HG03095 (cell line): ENCODE measurements around the gene CHIT1.
A peak's percentile ranks its signal among the peaks of the same experiment; 100 is the strongest.

Experiments
- ATAC-seq: cut with Tn5 transposase; IDR thresholded peaks from one replicate; pipeline ENCODE4 v1.9.1; 2021; ENCODE audit warnings: moderate library complexity; ENCODE audit not compliant: unreplicated experiment

The CHIT1 gene

DNA sequence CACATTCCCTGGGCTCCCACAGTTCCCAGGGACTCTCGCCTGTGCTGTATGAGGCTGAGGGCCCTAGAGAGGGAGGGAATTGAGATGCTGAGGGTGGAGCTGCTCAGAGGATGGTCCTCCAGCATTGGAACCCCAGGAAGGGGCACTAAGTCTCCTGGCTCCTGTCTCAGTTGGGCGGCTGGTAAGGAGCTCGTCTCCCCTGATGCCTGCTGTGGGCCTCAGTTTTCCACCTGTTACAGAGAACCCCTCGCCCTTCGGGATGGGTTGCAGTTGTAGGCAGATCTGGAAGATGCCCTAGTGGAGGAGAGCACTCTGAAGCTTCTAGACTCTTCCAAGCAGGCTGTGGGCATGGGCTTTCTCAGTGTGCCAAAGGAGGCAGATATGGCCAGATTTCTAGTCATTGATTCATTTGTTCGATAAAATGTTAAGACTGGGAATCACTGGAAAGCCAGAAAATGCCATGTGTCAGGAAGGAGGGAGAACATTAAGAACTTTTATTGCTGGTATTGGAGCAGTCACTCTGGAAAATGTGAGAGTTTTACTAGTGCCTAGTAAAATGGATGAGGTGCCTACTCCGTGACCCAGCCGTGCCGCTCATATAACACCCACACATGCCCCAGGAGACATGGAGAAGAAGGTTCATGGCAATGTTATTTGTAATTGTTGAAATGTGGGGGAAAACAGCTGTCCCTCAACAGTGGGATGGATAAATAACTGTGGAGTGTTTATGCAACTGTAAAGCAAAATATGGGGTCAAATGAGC lies 53.0 kb downstream of the CHIT1 start:
- no peak for ATAC-seq

DNA sequence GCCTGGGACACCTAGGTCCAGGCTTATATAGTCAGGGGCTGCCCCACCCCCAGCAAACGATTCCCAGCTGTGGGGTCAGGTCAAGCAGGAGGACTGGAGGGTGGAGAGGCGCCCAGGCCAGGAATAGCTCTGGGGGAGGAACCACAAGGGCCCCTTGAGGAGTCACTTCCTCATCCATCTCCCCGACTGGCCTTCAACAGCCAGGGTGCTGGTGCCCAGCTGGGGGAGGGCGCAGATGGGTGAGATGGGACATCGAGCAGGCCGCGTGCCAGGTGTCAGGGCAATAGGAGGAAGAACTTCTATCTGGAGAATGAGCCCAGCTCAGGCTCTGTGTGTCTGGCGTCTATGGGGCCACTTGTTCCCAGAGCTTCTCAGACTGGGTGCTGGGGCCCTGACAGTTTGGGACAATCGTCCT lies 53.6 kb downstream of the CHIT1 start:
- no peak for ATAC-seq

DNA sequence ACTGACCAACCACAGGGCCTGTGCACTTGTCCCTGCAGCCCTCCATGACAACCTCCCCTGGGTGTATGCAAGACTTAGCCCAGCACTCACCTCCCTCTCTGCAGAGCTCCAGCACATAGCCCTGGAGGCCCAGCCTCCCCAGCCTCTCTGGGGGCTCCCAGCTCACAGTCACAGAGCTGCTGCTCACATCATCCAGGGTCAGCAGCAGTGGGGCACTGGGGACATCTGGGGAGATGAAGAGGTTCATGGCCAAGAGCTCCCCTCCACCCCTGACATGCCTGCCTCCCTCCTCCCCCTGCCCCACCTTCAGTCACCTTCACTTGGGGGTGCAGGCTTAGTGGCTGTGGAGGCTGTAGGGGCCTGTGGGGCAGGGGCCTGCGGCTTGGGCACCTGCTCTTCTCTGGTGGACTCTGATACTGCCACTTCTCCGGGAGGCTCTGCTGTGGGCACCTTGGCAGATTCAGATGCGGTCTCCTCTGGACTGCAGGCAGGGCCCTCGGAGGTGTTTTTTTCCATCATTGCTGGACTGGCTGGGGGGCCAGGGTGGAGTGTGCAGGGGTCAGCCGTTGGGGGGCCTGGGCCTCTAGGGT lies 54.1 kb downstream of the CHIT1 start, which contains the start of gene MYBPH:
Gene MYBPH (minus strand): TSS at position 590 of the 590 bp plus-strand sequence. CDS start 71 bp downstream, at position 519.
- no peak for ATAC-seq

DNA sequence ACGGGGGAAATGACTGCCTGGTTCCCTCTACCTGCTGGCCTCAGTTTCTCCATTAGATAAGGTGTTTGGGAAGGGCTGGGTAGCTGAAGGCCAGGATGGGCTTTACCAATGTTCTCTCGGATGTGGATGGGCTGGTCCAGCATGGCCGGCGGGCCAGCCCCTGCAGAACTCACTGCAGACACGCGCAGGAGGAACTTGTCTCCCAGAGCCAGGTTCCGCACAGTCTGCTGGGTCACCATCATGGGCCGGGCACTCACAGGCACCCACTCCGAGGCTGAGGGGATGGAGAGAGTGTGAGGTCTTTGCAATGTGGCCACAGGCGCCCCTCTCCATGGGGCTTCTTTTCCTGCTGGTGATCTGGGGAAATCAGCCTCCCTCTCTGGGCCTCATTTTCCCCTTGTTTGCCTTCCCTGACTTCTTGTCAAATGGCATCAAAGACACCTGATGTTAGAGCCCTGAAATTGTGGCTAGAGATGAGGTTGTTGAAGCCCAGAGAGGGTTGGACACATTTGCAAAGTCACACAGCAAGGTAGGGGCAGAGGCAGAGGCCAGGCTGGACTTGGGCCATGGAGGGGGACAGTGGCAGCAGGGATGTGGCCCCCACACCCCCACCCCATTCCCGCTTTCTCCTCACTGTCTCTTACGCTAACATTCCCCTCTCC lies 55.0 kb downstream of the CHIT1 start:
- ATAC-seq: no peak

DNA sequence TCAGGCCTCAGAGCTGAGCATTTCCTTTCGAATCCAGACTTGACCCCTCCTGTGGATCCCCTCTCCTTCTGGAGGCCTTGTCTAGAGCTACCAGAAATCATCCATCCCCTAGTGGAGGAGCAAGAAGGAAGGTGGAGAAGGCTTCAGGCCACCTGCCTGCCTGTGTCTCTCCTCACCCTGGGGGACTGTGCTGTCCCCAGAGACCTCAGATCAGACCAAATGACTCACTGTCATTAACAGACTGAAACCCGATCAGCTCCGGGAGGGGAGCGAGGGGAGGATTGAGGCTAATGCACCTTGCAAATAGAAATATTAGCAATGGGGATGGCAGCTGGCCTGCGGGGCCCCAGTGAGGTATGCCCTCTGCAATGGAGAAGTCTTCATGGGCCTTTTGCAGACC lies 55.9 kb downstream of the CHIT1 start:
- peak; percentile 94 for ATAC-seq

DNA sequence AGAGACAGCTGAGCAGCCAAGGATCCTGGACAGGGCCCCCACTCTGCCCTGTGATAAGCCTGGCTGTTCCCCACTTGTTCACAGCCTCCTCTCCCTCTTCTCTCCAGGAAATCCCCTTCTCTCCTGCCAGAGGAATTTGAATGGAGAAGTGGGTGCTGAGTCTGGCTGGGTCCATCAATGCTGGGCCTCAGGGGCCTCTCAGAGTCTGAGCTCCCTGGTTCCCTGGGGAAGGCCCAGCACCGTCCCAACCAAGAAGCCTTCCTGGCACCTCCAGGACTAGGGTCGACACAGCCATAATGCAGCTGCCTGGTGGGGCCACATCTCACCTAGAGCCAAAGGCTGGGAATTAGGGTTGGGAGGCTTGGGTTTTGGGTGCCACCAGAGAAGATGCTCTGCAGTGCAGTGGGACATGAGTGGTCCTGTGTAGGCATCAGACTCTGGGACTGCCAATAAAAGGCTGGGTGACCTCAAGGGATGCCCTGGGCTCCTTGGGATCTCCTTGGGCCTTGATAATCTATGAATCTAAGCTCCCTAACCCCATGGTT lies 56.4 kb downstream of the CHIT1 start:
- ATAC-seq: no peak

DNA sequence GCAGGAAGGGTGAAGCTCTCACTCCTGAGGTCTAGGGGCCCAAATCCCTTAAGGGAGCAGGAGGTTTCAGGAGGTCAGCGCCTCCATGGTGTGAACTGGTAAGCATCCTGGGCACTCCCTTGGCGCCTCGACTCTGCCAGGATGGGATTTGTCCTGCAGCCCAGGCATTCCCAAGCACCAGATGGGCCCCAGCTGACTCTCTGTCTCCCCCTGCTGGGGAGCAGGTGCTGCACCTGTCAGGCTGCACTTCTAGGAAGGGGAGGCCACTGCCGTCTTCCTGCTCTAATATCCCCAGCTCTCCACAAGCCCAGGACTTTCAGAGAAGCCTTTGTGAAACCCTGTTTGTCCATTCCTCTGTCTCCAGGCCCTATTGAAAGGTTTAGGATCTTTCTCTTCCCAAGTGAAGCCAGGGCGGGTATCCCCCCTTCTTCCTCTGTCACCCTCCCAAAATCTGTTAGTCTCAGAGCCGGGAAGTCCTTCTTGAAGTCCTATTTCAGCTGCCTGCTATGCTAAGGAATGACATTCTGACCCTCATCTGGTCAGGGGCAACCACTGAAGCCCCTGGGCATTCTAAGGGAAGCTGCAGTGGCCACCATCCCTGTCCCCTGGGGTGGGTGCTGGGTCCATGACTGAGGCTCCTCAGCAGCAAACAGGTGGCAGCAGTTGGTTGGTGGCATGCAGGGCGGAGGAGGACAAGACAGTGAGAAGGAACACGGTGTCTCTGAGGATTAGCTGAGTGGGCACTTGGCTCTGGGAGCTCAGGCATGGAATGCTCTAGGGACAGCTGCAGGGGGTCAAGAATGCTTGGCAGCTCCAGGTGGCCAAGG lies 57.1 kb downstream of the CHIT1 start:
- ATAC-seq: no peak

DNA sequence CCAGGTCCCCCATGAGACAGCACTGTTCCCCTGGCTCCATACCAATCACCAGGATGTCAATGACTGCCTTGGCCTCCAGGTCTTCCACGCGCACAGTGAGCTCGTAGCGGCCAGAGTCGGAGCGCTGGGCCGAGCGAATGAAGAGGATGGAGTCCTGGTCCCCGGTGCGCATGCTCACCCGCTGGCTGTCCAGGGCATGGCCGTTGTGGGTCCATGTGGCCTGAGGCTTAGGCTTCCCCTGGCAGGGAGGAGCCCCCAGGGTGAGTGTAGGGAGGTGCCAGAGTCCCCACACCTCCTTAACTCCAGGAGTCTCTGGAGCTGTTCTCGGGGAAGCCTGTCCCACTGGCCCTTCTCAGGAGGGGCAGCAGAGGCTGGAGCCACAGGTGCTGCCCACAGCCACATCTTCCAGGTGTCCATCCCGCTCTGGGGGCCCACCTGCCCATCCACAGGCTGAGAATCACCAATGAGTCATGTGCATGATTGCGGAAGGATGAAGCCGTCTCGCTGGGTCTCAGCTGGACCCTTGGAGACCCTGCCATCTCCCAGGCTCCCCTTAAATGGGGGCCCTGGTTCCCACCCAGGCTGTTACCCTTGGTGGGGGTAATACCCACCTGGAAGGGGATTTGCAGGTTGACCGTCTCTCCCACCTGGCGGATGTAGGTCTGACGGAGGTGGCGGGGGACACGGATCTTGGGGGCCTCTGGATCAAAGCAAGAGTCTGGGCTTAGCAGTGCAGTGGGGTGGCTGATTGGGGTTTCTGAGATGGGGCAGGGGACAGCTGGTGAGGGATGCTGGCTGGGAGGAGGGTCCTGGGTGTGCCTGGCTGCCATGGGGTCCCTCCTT lies 57.9 kb downstream of the CHIT1 start:
- no peak for ATAC-seq

DNA sequence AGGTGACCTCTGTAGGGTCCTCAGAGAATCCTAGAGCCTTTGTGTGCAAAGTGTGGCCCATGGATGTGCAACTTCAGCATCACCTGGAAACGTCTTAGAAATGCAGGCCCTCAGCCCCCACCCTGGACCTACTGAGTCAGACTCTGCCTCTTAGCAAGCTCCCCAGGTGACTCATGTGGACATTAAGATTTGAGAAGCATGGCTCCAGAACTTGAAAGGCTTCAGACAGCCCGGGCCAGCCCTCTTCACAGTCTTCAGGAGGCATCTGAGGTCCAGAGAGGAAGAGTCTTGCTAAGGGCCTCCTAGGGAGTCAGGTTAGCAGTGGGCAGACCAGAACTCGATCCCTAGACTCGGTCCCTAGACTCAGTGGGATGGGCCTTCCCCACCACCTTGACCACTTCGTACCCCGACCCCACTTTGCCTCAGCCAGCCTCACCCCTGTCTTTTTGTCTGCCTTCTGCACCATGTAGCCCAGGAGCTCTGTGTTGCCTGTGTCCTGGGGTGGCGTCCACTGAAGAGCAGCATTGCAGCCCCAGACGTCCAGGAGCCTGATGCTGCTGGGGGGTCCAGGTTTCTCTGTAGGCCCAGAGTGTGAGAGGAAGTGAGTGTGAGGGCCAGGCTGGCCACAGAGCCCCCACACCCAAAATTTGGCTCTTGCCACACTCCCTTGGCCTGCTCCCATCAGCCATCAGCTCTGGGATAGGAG lies 58.7 kb downstream of the CHIT1 start:
- ATAC-seq: no peak

DNA sequence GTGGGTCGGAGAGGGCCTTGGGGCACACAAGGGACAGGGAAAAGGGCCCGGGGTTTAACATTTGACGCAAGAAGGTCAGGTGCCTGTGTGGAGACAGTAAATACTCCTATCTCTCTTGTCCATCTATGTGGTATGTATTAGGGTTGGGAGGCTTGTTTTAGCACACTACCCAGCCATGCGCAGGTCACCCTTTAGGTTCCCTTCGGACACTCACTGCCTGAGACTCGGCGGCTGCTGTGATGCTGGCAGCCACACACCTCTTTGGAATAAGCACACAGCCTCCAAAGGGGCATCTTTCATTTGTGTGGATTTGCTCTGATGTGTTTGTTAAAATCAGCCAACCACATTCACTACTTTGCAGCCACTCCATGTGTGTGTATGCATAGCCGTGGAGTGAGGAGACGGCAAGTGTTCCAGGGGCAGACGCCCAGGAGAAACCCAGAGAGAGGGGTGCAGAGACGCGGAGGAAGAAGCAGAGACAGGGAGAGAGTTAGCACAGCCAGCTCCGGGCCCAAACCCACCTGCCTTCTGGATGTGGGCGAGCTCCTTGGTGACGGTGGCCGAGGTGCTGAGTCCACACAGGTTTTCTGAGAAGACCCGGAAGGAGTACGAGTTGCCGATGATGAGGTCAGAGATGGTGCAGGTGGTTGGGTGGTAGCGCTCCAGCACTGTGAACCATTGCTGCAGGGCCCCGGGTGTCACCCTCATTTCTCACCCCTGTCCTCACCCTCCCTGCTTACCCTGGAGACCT lies 59.5 kb downstream of the CHIT1 start:
- ATAC-seq: no peak

DNA sequence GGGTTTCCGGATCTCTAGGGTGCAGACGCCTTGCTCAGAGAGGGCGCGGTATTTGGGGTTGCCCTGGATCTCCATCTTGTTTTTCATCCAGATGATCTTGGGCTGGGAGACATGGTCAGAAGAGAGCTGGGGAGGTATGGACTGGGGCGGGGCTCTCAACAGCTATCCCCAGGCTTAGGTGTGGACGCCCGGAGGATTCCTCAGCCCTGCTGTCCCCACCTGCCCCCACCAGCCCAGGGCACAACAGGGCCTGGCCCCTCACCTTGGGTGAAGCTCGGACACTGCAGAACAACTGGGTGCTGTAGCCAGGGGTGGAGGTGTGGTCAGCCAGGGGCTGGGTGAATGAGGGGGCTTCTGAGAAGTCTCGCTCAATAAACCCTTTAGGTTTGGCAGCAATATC lies 60.5 kb downstream of the CHIT1 start:
- no peak for ATAC-seq

DNA sequence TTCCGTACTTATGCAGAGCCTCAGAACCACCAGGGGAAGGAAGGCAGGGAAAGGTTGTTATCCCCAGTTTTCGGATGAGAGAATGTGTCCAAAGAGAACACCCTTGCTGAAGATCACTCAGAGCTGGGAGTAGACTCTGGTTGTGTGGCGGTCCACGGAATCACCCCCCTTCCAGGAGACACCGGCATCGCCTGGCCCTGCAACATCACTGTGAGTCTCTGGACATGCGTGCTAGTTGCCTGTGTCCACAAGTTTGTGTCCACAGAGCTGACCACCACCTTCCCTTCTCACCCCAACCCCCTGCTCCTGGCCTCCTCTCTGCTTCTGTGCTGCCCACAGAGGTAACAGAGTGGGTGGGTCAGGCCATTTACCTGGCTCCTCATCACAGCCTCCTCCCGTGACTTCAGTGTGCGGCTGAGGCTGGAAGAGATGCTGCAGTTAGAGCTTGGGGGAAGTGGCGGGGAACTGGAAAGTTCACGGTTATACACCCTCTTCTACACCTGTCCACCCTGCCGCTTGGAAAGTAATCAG lies 61.2 kb downstream of the CHIT1 start:
- no peak for ATAC-seq

DNA sequence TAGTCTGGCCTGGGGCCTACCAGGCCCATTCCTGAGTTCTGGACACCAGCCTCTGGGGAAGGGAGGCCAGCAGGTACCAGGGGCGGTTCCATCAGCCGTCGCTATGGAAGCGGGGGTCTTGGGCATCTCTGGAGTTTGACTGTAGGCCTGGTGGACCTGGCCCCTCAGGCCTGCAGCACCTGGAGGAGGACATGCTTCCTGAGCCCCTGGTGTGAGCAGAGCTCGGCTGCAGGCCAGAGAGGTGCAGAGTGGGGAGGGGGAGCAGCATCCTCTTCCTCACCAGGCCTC lies 61.6 kb downstream of the CHIT1 start:
- ATAC-seq: no peak

DNA sequence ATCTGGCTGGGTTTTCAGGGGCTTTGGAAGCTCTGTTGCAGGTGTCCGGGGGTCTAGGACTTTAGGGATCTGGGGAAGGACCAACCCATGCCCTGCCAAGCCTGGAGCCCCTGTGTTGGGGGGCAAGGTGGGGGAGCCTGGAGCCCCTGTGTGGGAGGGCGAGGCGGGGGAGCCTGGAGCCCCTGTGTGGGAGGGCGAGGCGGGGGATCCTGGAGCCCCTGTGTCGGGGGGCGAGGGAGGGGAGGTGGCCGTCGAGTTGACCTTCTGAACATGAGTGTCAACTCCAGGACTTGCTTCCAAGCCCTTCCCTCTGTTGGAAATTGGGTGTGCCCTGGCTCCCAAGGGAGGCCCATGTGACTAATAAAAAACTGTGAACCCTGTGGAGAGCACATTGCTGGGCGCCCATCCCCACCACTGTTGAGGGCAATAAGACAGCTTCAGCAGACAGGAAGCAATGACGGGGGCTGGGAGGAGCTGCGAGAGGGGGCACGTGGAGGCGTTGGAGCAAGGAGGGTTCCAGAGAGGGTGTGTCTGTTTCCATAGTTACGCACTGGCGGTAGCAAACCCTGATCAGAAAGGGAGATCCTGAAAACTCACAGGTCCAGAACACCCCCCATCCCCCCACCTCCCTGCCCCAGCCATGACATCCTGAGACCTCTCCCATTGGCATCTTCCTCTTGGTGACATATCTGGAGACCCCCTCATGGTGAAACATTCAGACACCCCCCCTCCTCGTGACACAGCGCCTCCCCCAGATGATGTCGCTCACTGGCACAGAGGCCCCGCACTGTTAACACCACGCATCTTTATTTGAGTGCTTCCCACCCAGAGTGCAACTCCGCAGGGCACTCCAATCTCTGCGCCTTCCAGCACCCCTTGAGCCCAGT lies 62.2 kb downstream of the CHIT1 start:
- no peak for ATAC-seq

DNA sequence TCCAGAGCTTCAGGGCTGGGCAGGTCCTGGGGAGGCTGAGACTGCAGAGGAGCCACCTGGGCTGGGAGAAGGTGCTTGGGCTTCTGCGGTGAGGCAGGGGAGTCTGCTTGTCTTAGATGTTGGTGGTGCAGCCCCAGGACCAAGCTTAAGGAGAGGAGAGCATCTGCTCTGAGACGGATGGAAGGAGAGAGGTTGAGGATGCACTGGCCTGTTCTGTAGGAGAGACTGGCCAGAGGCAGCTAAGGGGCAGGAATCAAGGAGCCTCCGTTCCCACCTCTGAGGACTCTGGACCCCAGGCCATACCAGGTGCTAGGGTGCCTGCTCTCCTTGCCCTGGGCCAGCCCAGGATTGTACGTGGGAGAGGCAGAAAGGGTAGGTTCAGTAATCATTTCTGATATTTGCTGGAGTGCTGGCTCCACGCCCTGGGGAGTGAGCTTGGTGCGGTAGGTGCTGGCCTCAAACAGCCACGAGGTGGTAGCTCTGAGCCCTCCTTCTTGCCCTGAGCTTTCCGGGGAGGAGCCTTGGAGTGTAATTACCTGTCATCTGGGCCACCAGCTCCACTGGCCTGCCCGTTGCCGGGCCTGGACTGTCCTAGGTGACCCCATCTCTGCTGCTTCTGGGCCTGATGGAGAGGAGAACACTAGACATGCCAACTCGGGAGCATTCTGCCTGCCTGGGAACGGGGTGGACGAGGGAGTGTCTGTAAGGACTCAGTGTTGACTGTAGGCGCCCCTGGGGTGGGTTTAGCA lies 63.1 kb downstream of the CHIT1 start:
- ATAC-seq: no peak
